Measurements from ENCODE around the gene IL36B.

The IL36B gene

DNA sequence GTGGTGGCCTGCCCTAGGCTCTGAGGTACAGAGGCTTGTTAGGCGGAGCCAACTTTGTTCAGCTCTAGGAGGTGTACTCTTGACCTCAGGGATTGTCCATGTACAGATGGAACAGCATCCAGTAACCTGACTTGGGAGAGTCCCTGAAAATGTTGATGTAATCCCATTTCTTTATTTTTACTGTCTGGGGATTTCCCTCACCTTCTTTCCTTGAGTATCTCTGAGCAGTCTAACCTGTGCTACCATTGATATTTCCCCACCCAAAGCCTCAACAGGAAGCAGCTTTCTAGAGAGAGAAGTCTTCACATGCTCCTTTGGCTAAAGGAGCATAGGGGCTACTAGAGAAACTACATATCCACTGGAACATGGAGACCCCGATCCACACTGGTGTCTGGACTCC, 37.0 kb downstream of the IL36B start (continued):
- TF ChIP-seq, protein P1, sequence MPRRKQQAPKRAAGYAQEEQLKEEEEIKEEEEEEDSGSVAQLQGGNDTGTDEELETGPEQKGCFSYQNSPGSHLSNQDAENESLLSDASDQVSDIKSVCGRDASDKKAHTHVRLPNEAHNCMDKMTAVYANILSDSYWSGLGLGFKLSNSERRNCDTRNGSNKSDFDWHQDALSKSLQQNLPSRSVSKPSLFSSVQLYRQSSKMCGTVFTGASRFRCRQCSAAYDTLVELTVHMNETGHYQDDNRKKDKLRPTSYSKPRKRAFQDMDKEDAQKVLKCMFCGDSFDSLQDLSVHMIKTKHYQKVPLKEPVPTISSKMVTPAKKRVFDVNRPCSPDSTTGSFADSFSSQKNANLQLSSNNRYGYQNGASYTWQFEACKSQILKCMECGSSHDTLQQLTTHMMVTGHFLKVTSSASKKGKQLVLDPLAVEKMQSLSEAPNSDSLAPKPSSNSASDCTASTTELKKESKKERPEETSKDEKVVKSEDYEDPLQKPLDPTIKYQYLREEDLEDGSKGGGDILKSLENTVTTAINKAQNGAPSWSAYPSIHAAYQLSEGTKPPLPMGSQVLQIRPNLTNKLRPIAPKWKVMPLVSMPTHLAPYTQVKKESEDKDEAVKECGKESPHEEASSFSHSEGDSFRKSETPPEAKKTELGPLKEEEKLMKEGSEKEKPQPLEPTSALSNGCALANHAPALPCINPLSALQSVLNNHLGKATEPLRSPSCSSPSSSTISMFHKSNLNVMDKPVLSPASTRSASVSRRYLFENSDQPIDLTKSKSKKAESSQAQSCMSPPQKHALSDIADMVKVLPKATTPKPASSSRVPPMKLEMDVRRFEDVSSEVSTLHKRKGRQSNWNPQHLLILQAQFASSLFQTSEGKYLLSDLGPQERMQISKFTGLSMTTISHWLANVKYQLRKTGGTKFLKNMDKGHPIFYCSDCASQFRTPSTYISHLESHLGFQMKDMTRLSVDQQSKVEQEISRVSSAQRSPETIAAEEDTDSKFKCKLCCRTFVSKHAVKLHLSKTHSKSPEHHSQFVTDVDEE (CRISPR knock-in tag; IDR thresholded peaks at IDR 0.05), result no peak
- TF ChIP-seq, protein P2, sequence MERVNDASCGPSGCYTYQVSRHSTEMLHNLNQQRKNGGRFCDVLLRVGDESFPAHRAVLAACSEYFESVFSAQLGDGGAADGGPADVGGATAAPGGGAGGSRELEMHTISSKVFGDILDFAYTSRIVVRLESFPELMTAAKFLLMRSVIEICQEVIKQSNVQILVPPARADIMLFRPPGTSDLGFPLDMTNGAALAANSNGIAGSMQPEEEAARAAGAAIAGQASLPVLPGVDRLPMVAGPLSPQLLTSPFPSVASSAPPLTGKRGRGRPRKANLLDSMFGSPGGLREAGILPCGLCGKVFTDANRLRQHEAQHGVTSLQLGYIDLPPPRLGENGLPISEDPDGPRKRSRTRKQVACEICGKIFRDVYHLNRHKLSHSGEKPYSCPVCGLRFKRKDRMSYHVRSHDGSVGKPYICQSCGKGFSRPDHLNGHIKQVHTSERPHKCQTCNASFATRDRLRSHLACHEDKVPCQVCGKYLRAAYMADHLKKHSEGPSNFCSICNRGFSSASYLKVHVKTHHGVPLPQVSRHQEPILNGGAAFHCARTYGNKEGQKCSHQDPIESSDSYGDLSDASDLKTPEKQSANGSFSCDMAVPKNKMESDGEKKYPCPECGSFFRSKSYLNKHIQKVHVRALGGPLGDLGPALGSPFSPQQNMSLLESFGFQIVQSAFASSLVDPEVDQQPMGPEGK (CRISPR knock-in tag; IDR thresholded peaks at IDR 0.05; ENCODE audit: borderline replicate concordance), result no peak
- TF ChIP-seq ZFP30 (CRISPR knock-in tag; IDR thresholded peaks at IDR 0.05) (no peak), BACH2 (CRISPR knock-in tag; IDR thresholded peaks at IDR 0.05; ENCODE audit: borderline replicate concordance) (no peak)
- TF ChIP-seq, protein P3, sequence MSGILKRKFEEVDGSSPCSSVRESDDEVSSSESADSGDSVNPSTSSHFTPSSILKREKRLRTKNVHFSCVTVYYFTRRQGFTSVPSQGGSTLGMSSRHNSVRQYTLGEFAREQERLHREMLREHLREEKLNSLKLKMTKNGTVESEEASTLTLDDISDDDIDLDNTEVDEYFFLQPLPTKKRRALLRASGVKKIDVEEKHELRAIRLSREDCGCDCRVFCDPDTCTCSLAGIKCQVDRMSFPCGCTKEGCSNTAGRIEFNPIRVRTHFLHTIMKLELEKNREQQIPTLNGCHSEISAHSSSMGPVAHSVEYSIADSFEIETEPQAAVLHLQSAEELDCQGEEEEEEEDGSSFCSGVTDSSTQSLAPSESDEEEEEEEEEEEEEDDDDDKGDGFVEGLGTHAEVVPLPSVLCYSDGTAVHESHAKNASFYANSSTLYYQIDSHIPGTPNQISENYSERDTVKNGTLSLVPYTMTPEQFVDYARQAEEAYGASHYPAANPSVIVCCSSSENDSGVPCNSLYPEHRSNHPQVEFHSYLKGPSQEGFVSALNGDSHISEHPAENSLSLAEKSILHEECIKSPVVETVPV (CRISPR knock-in tag; IDR thresholded peaks at IDR 0.05), result no peak

DNA sequence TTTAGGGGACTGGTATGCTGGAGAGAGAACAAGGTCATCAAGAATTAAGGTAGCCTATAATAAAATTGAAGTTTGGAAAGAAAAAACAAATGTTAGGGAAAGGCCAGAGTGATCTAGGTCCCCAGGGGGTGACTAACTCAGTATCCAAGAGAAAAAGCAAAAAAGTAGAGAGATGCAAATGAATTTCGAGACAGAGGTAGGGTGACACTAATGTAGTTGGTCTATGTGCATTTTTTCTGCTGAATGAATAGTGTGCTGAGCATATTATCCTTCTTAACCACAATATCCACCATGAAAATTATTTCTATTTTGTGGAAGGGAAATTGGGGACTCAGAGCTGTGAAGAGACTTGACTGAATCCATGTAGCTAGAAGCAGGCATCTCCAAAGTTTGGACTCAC, 37.6 kb downstream of the IL36B start:
- ATAC-seq, result no peak
- TF ChIP-seq ARNTL (CRISPR knock-in tag; IDR thresholded peaks at IDR 0.05; ENCODE audit: borderline replicate concordance, low read depth) (no peak), SNAI2 (CRISPR knock-in tag; IDR thresholded peaks at IDR 0.05) (no peak), TOX (CRISPR knock-in tag; IDR thresholded peaks at IDR 0.05; ENCODE audit: borderline replicate concordance) (no peak)
- TF ChIP-seq, protein P1 (CRISPR knock-in tag; IDR thresholded peaks at IDR 0.05), result no peak
- TF ChIP-seq, protein P4, sequence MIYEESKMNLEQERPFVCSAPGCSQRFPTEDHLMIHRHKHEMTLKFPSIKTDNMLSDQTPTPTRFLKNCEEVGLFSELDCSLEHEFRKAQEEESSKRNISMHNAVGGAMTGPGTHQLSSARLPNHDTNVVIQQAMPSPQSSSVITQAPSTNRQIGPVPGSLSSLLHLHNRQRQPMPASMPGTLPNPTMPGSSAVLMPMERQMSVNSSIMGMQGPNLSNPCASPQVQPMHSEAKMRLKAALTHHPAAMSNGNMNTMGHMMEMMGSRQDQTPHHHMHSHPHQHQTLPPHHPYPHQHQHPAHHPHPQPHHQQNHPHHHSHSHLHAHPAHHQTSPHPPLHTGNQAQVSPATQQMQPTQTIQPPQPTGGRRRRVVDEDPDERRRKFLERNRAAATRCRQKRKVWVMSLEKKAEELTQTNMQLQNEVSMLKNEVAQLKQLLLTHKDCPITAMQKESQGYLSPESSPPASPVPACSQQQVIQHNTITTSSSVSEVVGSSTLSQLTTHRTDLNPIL (CRISPR knock-in tag; IDR thresholded peaks at IDR 0.05; ENCODE audit: low read depth), result no peak

DNA sequence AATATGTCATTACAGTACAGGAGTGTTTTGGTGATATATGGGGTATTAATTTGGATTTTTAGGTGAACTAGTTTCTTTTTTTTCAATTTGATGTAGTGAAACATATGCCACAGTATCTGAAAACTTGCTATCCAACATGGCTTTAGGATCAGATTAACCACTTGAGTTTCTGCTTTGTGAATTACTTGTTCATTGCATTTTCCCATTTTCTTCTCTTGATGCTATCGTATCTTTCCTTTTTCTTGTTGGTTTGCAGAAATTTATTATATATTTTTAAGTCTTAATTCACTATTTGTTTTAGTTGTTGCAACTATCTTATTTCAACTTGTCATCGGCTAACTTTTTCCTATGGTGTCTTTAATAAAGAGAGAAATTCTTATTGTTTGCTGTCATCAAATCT, 38.6 kb downstream of the IL36B start:
- TF ChIP-seq, protein P4 (CRISPR knock-in tag; IDR thresholded peaks at IDR 0.05; ENCODE audit: low read depth), result no peak
- no peak for TF ChIP-seq RARB (CRISPR knock-in tag; IDR thresholded peaks at IDR 0.05)
- TF ChIP-seq ZNF70 (CRISPR knock-in tag; IDR thresholded peaks at IDR 0.05), result no peak
- no peak for TF ChIP-seq TOX (CRISPR knock-in tag; IDR thresholded peaks at IDR 0.05; ENCODE audit: borderline replicate concordance)
- no peak for TF ChIP-seq ARNTL (CRISPR knock-in tag; IDR thresholded peaks at IDR 0.05; ENCODE audit: borderline replicate concordance, low read depth)
- TF ChIP-seq OSR1 (CRISPR knock-in tag; IDR thresholded peaks at IDR 0.05), result no peak
- TF ChIP-seq ESRRG (CRISPR knock-in tag; IDR thresholded peaks at IDR 0.05), result no peak
- TF ChIP-seq GLIS3 (CRISPR knock-in tag; IDR thresholded peaks at IDR 0.05), result no peak
- no peak for TF ChIP-seq ZFP3 (CRISPR knock-in tag; IDR thresholded peaks at IDR 0.05)
- no peak for ATAC-seq

DNA sequence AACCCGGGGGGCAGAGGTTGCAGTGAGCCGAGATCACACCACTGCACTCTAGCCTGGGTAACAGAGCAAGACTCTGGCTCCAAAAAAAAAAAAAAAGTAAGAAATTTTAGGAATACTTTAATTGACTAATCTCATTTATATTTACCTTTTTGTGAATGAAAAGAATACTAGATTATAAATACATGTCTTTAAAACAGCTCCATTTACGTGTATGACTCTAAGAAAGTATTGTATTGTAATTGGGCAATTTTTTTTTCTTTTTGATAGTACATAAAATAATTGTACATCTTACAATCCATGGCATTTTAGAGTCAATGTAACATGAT, 39.4 kb downstream of the IL36B start:
- ATAC-seq, result no peak
- TF ChIP-seq, protein P1 (CRISPR knock-in tag; IDR thresholded peaks at IDR 0.05), result no peak
- TF ChIP-seq ESRRG (CRISPR knock-in tag; IDR thresholded peaks at IDR 0.05) (no peak), ISL1 (CRISPR knock-in tag; IDR thresholded peaks at IDR 0.05) (no peak), BACH2 (CRISPR knock-in tag; IDR thresholded peaks at IDR 0.05; ENCODE audit: borderline replicate concordance) (no peak), TCF4 (CRISPR knock-in tag; IDR thresholded peaks at IDR 0.05; ENCODE audit: borderline replicate concordance) (no peak), SNAI2 (CRISPR knock-in tag; IDR thresholded peaks at IDR 0.05) (no peak), ZNF565 (CRISPR knock-in tag; conservative IDR thresholded peaks at IDR 0.05; ENCODE audit: low read depth) (no peak), ARNTL (CRISPR knock-in tag; IDR thresholded peaks at IDR 0.05; ENCODE audit: borderline replicate concordance, low read depth) (no peak), GLIS3 (CRISPR knock-in tag; IDR thresholded peaks at IDR 0.05) (no peak), CSDC2 (CRISPR knock-in tag; IDR thresholded peaks at IDR 0.05) (no peak)
- TF ChIP-seq, protein P3 (CRISPR knock-in tag; IDR thresholded peaks at IDR 0.05), result no peak
